Measurements from ENCODE around the gene PPP4C.
"Not testable (repeated sequence)": the region's sequence is repeated elsewhere in the genome, so short reads cannot be mapped to it uniquely, and the experiment has no call there.

The PPP4C gene

GRCh38 chr16:30031477-30031918, 44.3 kb upstream of the PPP4C start:
- H3K4me3 ChIP-seq (ENCODE audit: low read depth, low read length): no peak overlapping the region
- no peak for DNase-seq (ENCODE audit: low read depth)
- peak; percentile 2 for TF ChIP-seq CTCF (IDR thresholded peaks at IDR 0.05; ENCODE audit: low read depth, low read length, missing control alignments)

- TF ChIP-seq CTCF (IDR thresholded peaks at IDR 0.05; ENCODE audit: low read depth, low read length, missing control alignments): peak; percentile 86
- DNase-seq (ENCODE audit: low read depth): peak; percentile 46
- no peak overlapping the region for H3K4me3 ChIP-seq (ENCODE audit: low read depth, low read length)
Observed at GRCh38 chr16:30032083-30032819, 43.5 kb upstream of the PPP4C start.

- no peak for TF ChIP-seq CTCF (IDR thresholded peaks at IDR 0.05; ENCODE audit: low read depth, low read length, missing control alignments)
- H3K4me3 ChIP-seq (ENCODE audit: low read depth, low read length): no peak overlapping the region
- DNase-seq (ENCODE audit: low read depth): peak; percentile 52
Observed at GRCh38 chr16:30033270-30033669, 42.5 kb upstream of the PPP4C start.

GRCh38 chr16:30040221-30040620, 35.6 kb upstream of the PPP4C start:
- no peak for DNase-seq (ENCODE audit: low read depth)
- TF ChIP-seq CTCF (IDR thresholded peaks at IDR 0.05; ENCODE audit: low read depth, low read length, missing control alignments): no peak
- no peak overlapping the region for H3K4me3 ChIP-seq (ENCODE audit: low read depth, low read length)

- DNase-seq (ENCODE audit: low read depth); H3K4me3 ChIP-seq (ENCODE audit: low read depth, low read length): not testable (repeated sequence)
Observed at GRCh38 chr16:30040690-30041089, 35.1 kb upstream of the PPP4C start.

GRCh38 chr16:30041841-30042240, 34.0 kb upstream of the PPP4C start:
- no peak overlapping the region for H3K4me3 ChIP-seq (ENCODE audit: low read depth, low read length)
- TF ChIP-seq CTCF (IDR thresholded peaks at IDR 0.05; ENCODE audit: low read depth, low read length, missing control alignments): peak; percentile 40
- DNase-seq (ENCODE audit: low read depth): no peak

- no peak for TF ChIP-seq CTCF (IDR thresholded peaks at IDR 0.05; ENCODE audit: low read depth, low read length, missing control alignments)
- no peak overlapping the region for H3K4me3 ChIP-seq (ENCODE audit: low read depth, low read length)
- DNase-seq (ENCODE audit: low read depth): no peak
Observed at GRCh38 chr16:30046178-30046577, 29.6 kb upstream of the PPP4C start.
